ENCODE data around the gene FOXO4. TPM values are rescaled to one million over a fixed set of nuclear protein-coding genes. Genes with fewer than 3 reads are reported as not detected.

FOXO4 gene
- total RNA-seq, 1 experiment from 2014 or later = 17.7 TPM

DNA sequence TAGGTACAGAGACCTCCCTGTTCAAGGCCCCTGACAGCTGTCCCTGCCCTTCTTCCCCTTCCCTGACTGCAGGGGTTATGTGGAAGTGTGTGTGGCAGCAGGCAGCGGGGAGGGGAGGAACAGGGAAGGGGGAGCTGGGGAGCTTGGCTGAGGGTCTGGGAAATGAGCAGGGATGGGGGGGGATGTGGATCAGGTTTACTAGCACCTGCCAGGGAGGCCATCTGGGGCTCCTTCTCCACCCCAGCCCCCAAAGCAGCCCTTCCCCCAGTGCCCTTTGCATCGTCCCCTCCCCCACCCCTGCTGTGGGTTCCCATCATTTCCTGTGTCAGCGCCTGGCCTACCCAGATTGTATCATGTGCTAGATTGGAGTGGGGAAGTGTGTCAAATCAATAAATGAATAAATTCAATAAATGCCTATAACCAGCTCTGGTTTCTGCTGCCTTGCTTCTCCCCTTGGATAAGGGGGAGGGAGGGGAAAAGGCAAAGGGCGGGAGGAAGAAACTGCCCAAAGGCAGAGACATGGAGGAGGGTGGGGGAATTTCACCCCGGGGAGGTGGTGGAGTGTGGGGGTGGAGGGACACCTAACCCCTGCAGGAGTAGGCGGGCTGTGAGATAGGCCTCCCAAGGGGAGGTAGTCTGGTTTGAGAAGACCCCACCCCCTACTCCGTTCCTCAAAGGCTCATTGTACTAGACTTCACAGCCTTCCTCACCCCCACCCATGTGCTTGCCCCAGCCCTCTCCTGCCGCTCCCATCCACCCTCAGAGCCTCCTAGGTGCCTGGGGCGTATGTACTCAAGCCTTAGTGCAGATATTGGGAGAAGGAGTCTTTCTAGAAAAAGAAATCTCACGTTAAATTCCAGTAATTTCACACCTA is 7.7 kb downstream of the FOXO4 start:
- Histone ChIP-seq H3K4me1 (ENCODE audit: insufficient read depth, low read length) (peaks cover 9% of the 10 kb centered on the region; the same call in 1 of the 2 replicates), H4K8ac (replicated peaks; ENCODE audit: insufficient read length, low read depth, low read length) (no peak overlapping the region), H4K5ac (ENCODE audit: insufficient read length, low read depth, low read length) (no peak overlapping the region), H2BK15ac (ENCODE audit: low read depth, low read length) (no peak overlapping the region), H3K14ac (ENCODE audit: insufficient read depth, low read length) (no peak overlapping the region), H4K91ac (ENCODE audit: insufficient read length, low read depth, low read length) (no peak overlapping the region), H3K27ac (ENCODE audit: insufficient read length, low read depth, low read length) (no peak overlapping the region), H3K27me3 (ENCODE audit: insufficient read depth, low read length) (no peaks in the 10 kb centered on the region), H3K79me1 (ENCODE audit: insufficient read depth, low read depth, low read length, poor library complexity, severe bottlenecking) (no peaks in the 10 kb centered on the region), H2AK5ac (ENCODE audit: insufficient read length, low read length) (no peak overlapping the region), H3K4me2 (ENCODE audit: insufficient read depth, insufficient read length, low read length) (peak overlapping the region; percentile 51), H3K79me2 (ENCODE audit: insufficient read depth, low read length) (no peaks in the 10 kb centered on the region), H2BK20ac (ENCODE audit: low read depth, low read length, poor library complexity, severe bottlenecking) (no peak overlapping the region), H3K18ac (ENCODE audit: insufficient read length, low read depth, low read length) (no peak overlapping the region), H3K23ac (ENCODE audit: insufficient read length, low read depth, low read length) (no peak overlapping the region), H2BK5ac (ENCODE audit: insufficient read length, low read length) (no peak overlapping the region), H2BK12ac (ENCODE audit: insufficient read length, low read depth, low read length) (no peak overlapping the region), H3T11ph (ENCODE audit: low read length) (no peak overlapping the region), H3K4ac (ENCODE audit: low read depth, low read length) (no peak overlapping the region), H3K56ac (ENCODE audit: insufficient read length, low read depth, low read length) (no peak overlapping the region), H2AFZ (ENCODE audit: low read length) (no peak overlapping the region), H3K23me2 (ENCODE audit: insufficient read length, low read depth, low read length, poor library complexity, severe bottlenecking) (no peaks in the 10 kb centered on the region), H4K20me1 (ENCODE audit: control insufficient read depth, insufficient read depth, insufficient read length) (no peaks in the 10 kb centered on the region), H3K9me3 (ENCODE audit: control insufficient read depth, low read depth, low read length) (peaks cover 5% of the 10 kb centered on the region), H3K9ac (ENCODE audit: extremely low read depth, insufficient read length, low read length) (no peak overlapping the region), H2BK120ac (ENCODE audit: low read depth, low read length, poor library complexity, severe bottlenecking) (no peak overlapping the region)
- Mint-ChIP-seq H3K4me3 (peak overlapping the region; percentile 51 to 71), H3K36me3 (ENCODE audit: insufficient read depth in 1 of 3, low read depth in 3 of 3) (peaks cover 2 to 12% (median 10%) of the 10 kb centered on the region in 3 experiments; a peak in 5 of 7 replicates), H3K9me3 (peaks cover 75 to 81% of the 10 kb centered on the region in 2 experiments), H3K4me1 (peaks cover 48 to 69% of the 10 kb centered on the region in 2 experiments), H3K27me3 (ENCODE audit: low read depth) (peaks cover 39% of the 10 kb centered on the region), H3K27ac (peak overlapping the region; percentile 44 to 95 (median 65); a peak in 6 of 7 replicates)
- TF ChIP-seq, protein P1, sequence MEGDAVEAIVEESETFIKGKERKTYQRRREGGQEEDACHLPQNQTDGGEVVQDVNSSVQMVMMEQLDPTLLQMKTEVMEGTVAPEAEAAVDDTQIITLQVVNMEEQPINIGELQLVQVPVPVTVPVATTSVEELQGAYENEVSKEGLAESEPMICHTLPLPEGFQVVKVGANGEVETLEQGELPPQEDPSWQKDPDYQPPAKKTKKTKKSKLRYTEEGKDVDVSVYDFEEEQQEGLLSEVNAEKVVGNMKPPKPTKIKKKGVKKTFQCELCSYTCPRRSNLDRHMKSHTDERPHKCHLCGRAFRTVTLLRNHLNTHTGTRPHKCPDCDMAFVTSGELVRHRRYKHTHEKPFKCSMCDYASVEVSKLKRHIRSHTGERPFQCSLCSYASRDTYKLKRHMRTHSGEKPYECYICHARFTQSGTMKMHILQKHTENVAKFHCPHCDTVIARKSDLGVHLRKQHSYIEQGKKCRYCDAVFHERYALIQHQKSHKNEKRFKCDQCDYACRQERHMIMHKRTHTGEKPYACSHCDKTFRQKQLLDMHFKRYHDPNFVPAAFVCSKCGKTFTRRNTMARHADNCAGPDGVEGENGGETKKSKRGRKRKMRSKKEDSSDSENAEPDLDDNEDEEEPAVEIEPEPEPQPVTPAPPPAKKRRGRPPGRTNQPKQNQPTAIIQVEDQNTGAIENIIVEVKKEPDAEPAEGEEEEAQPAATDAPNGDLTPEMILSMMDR (conservative IDR thresholded peaks at IDR 0.05) = no peak
- peak; percentile 56 for DNase-seq
- no CpG with 5 or more reads among the region's 10 CpGs for WGBS (ENCODE audit: extremely low coverage, insufficient read length, low lambda C conversion rate)
